T-helper 1 cell (primary cell): Measurements from ENCODE around the gene DUT.
A peak's percentile ranks its signal among the peaks of the same experiment; 100 is the strongest.
"Not testable (repeated sequence)": the region's sequence is repeated elsewhere in the genome, so short reads cannot be mapped to it uniquely, and the experiment has no call there.

Experiments used
- DNase-seq, 5 donors: peaks; one replicate each; pipeline ENCODE4 v3.0.0-alpha.2; 2012 to 2020
- total RNA-seq, 4 donors: gene quantifications; one replicate each; lab custom pipeline; 2026; lab: John Stamatoyannopoulos, UW

The DUT gene
- total RNA-seq, result 51.6 to 67.0 (median 54.0) reads per million in 4 donors

- peak; percentile 54 to 88 (median 71) for DNase-seq
These were observed at the start of gene DUT for GRCh38 chr15:48330855-48331795. Gene DUT, plus strand, starts transcription at chr15:48331429. Its CDS starts 87 bp downstream, at chr15:48331516.

GRCh38 chr15:48281674-48282073 is 49.6 kb upstream of the DUT start:
- DNase-seq, result no peak

- no peak for DNase-seq
These were observed 49.0 kb upstream of the DUT start for GRCh38 chr15:48282216-48282615.

- DNase-seq, result no peak
These were observed 47.7 kb upstream of the DUT start for GRCh38 chr15:48283396-48284145.

- peak in 3 of 5 donors; percentile 16 to 50 (median 20) for DNase-seq
These were observed 45.7 kb upstream of the DUT start for GRCh38 chr15:48285329-48286214.

GRCh38 chr15:48289628-48290027 is 41.6 kb upstream of the DUT start:
- no peak for DNase-seq

- peak in 1 of 5 donors; percentile 7 for DNase-seq
These were observed 38.8 kb upstream of the DUT start for GRCh38 chr15:48292458-48292857.

GRCh38 chr15:48297668-48298067 is 33.6 kb upstream of the DUT start:
- no peak for DNase-seq

GRCh38 chr15:48298914-48299313 is 32.3 kb upstream of the DUT start:
- no peak for DNase-seq

- no peak for DNase-seq
These were observed 31.2 kb upstream of the DUT start for GRCh38 chr15:48300038-48300437.

GRCh38 chr15:48304398-48304797 is 26.8 kb upstream of the DUT start:
- no peak for DNase-seq

- no peak for DNase-seq
These were observed 24.6 kb upstream of the DUT start for GRCh38 chr15:48306639-48307038.

- DNase-seq, result no peak
These were observed 23.6 kb upstream of the DUT start for GRCh38 chr15:48307586-48307985.

- DNase-seq, result no peak
These were observed 21.5 kb upstream of the DUT start for GRCh38 chr15:48309740-48310139.

- DNase-seq, result no peak
These were observed 18.0 kb upstream of the DUT start for GRCh38 chr15:48313216-48313615.

- DNase-seq, result no peak
These were observed 16.2 kb upstream of the DUT start for GRCh38 chr15:48315041-48315440.

- DNase-seq, result no peak
These were observed 14.0 kb upstream of the DUT start for GRCh38 chr15:48317221-48317620.

- no peak for DNase-seq
These were observed 13.1 kb upstream of the DUT start for GRCh38 chr15:48318131-48318530.

GRCh38 chr15:48323294-48323693 is 7.9 kb upstream of the DUT start:
- no peak for DNase-seq

GRCh38 chr15:48324949-48325348 is 6.3 kb upstream of the DUT start:
- DNase-seq, result no peak

- no peak for DNase-seq
These were observed 5.8 kb upstream of the DUT start for GRCh38 chr15:48325400-48325799.

GRCh38 chr15:48326180-48326579 is 5.0 kb upstream of the DUT start:
- DNase-seq, result not testable (repeated sequence)
